K562 (cell line): Measurements from ENCODE around the gene CRLF3.

Source experiments
- ATF7 ChIP-seq: fragments of 450-650 bp; IDR thresholded peaks from 2 replicates; pipeline ENCODE4 v1.7.1; 2014; ENCODE audit warnings: mild to moderate bottlenecking, moderate library complexity
- CC2D1A ChIP-seq: fragments of 450-650 bp; IDR thresholded peaks from 2 replicates; pipeline ENCODE4 v1.6.1; 2017; ENCODE audit warnings: mild to moderate bottlenecking
- CEBPB ChIP-seq: fragments of 450-650 bp; IDR thresholded peaks from 2 replicates; pipeline ENCODE4 v1.6.1; 2016; ENCODE audit warnings: missing genetic modification characterization, missing compliant biosample characterization
- CTCF ChIP-seq, 3 experiments: IDR thresholded peaks in 2 of 3; conservative IDR thresholded peaks in 1 of 3; 2 replicates each; pipeline ENCODE4 v1.5.1; 2011 to 2012; ENCODE audit warnings: low read length in 3 of 3, mild to moderate bottlenecking in 3 of 3, control low read depth in 2 of 3, improper control_type of control experiment in 1 of 3, inconsistent platforms in 1 of 3, low read depth in 1 of 3, mixed read lengths in 1 of 3, moderate library complexity in 1 of 3; ENCODE audit not compliant: insufficient read depth in 2 of 3
- IRF9 ChIP-seq: fragments of 450-650 bp; IDR thresholded peaks from 2 replicates; pipeline ENCODE4 v1.6.1; 2016; ENCODE audit warnings: missing biosample characterization, missing genetic modification characterization
- NRF1 ChIP-seq, 2 experiments: fragments of 450-650 bp; IDR thresholded peaks in 1 of 2; conservative IDR thresholded peaks in 1 of 2; 2 replicates each; pipeline ENCODE4 v1.6.1; 2014; ENCODE audit warnings: mild to moderate bottlenecking in 2 of 2
- PREB ChIP-seq: sonication (generic); formaldehyde crosslinking; IDR thresholded peaks from 2 replicates; pipeline ENCODE4 v1.8.1; 2023; ENCODE audit warnings: mild to moderate bottlenecking, missing genetic modification reagents
- RBM17 ChIP-seq: fragments of 200-400 bp; formaldehyde crosslinking; IDR thresholded peaks from 2 replicates; pipeline ENCODE4 v1.6.1; 2017; ENCODE audit warnings: low read depth, mild to moderate bottlenecking, low read length, borderline replicate concordance
- SP1 ChIP-seq: sonication (generic); formaldehyde crosslinking; IDR thresholded peaks from 2 replicates; pipeline ENCODE4 v1.8.1; 2022; ENCODE audit warnings: mild to moderate bottlenecking, missing genetic modification reagents
- TF ChIP-seq, protein P1 (sequence below): IDR thresholded peaks from 2 replicates; pipeline ENCODE4 v1.6.1; 2016; ENCODE audit warnings: missing genetic modification characterization, missing compliant biosample characterization
- TF ChIP-seq, protein P2 (sequence below): fragments of 450-650 bp; IDR thresholded peaks from 2 replicates; pipeline ENCODE4 v1.7.0; 2016; ENCODE audit warnings: borderline replicate concordance

DNA sequence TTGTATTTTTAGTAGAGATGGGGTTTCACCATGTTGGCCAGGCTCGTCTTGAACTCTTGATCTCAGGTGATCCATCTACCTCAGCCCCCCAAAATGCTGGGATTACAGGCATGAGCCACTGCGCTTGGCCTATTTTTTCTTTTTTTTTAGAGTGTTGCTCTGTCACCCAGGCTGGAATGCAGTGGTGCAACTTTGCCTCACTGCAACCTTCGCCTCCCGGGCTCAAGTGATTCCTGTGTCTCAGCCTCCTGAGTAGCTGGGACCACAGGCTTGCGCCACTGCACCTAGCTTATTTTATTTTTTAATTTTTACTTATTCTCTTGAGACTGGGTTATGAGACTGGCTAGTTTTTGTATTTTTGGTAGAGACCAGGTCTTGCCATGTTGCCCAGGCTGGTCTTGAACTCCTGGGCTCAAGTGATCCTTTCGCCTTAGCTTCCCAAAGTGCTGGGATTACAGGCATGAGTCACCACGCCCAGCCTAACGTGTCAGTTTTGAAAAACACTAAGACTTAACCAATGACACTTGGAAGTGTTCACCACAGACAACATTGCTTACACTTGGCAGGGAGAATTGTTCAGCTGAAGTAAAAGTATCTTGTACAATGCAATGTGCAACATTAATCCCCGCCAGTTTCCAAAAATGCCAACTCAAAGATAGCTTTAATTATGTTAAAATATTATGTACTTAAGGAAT, 34.2 kb upstream of the CRLF3 start:
- TF ChIP-seq NRF1 (conservative IDR thresholded peaks at IDR 0.05 in 1 of 2, IDR thresholded peaks at IDR 0.05 in 1 of 2) (no peak), CTCF (IDR thresholded peaks at IDR 0.05 in 2 of 3, conservative IDR thresholded peaks at IDR 0.05 in 1 of 3; ENCODE audit: insufficient read depth in 2 of 3, low read depth in 1 of 3, low read length in 3 of 3) (no peak), ATF7 (no peak), CC2D1A (no peak), CEBPB (tag) (no peak), SP1 (CRISPR knock-in tag) (no peak), IRF9 (tag) (no peak), PREB (no peak), RBM17 (no peak)
- TF ChIP-seq, protein P1, sequence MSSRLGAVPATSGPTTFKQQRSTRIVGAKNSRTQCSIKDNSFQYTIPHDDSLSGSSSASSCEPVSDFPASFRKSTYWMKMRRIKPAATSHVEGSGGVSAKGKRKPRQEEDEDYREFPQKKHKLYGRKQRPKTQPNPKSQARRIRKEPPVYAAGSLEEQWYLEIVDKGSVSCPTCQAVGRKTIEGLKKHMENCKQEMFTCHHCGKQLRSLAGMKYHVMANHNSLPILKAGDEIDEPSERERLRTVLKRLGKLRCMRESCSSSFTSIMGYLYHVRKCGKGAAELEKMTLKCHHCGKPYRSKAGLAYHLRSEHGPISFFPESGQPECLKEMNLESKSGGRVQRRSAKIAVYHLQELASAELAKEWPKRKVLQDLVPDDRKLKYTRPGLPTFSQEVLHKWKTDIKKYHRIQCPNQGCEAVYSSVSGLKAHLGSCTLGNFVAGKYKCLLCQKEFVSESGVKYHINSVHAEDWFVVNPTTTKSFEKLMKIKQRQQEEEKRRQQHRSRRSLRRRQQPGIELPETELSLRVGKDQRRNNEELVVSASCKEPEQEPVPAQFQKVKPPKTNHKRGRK: no peak
- TF ChIP-seq, protein P2, sequence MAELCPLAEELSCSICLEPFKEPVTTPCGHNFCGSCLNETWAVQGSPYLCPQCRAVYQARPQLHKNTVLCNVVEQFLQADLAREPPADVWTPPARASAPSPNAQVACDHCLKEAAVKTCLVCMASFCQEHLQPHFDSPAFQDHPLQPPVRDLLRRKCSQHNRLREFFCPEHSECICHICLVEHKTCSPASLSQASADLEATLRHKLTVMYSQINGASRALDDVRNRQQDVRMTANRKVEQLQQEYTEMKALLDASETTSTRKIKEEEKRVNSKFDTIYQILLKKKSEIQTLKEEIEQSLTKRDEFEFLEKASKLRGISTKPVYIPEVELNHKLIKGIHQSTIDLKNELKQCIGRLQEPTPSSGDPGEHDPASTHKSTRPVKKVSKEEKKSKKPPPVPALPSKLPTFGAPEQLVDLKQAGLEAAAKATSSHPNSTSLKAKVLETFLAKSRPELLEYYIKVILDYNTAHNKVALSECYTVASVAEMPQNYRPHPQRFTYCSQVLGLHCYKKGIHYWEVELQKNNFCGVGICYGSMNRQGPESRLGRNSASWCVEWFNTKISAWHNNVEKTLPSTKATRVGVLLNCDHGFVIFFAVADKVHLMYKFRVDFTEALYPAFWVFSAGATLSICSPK: no peak
